Mesothelial cell of epicardium (in vitro differentiated cells): Measurements from ENCODE around the gene MYADML2. TPM values are rescaled to one million over a fixed set of nuclear protein-coding genes. Genes with fewer than 3 reads are reported as not detected.

Experiments
- DNase-seq, 2 experiments: peaks; one replicate each; pipeline ENCODE4 v3.0.0; 2021; ENCODE audit warnings: low spot score in 2 of 2; ENCODE audit not compliant: unreplicated experiment in 2 of 2
- H3K27ac Mint-ChIP-seq: 2 replicates; pipeline ENCODE4 v1.8.0; 2021; ENCODE audit warnings: mixed read lengths
- H3K27me3 Mint-ChIP-seq: 2 replicates; pipeline ENCODE4 v1.8.0; 2021; ENCODE audit warnings: low read depth, mixed read lengths
- H3K36me3 Mint-ChIP-seq: 2 replicates; pipeline ENCODE4 v1.8.0; 2021; ENCODE audit warnings: mixed read lengths
- H3K4me1 Mint-ChIP-seq: 2 replicates; pipeline ENCODE4 v1.8.0; 2021; ENCODE audit warnings: mixed read lengths
- H3K4me3 Mint-ChIP-seq: 2 replicates; pipeline ENCODE4 v1.8.0; 2021; ENCODE audit warnings: mild to moderate bottlenecking, moderate library complexity, mixed read lengths
- H3K9me3 Mint-ChIP-seq: 2 replicates; pipeline ENCODE4 v1.8.0; 2021; ENCODE audit warnings: mixed read lengths
- total RNA-seq: library from RNA; stranded (reverse); gene quantifications from 3 replicates; pipeline ENCODE4 v1.2.1, GENCODE V29; 2021
- TF ChIP-seq, protein P1 (sequence below): fragments of 200-600 bp; sonication (generic); IDR thresholded peaks from one replicate; pipeline ENCODE4 v1.5.0; 2021; ENCODE audit warnings: antibody characterized with exemption; ENCODE audit not compliant: unreplicated experiment

The MYADML2 gene
- total RNA-seq, 1 donor from 2014 or later, result not detected

DNA sequence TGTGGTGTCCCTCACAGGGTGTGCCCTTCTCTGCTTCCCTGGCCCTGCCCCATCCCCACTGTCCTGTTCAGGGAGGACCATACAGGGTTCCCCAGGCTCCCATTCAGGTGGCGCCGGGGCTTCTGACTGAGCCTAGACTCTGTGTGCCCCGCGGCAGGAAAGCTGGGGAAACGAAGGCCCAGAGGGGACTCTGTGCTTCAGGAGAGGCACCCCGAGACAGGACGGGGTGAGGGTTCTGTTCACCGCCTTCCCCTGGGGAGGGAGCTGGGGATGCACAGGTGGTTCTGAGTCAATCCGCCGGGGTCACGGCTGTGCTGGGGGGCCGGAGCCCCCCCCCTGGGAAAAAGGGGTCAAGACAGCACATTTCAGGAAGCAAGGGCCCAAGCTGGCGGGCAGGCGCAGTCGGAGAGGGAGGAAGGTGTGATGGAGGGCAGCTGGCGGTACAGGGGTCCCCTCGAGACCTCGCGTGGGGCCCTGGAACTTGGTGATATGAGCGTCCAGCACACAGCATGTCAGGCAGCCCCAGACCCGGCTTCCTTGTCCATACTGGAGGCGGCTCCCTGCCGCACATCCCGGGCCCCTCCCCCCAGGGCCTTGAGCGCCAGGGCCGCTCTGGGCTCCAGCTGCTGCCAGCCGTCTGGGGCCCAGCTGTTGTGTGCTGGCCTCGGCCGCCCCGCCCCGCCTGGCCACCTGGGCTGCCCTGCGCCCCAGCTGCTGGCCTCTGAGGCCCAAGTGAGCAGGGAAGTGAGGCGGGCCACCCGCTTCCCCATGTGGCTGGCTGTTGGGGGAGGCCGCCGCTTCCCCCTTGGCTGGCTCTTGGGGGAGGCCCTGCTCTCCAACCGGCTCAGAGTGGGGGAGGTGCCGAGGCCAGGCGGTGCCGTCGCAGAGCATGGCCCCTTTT lies 19.6 kb upstream of the MYADML2 start:
- TF ChIP-seq, protein P1, sequence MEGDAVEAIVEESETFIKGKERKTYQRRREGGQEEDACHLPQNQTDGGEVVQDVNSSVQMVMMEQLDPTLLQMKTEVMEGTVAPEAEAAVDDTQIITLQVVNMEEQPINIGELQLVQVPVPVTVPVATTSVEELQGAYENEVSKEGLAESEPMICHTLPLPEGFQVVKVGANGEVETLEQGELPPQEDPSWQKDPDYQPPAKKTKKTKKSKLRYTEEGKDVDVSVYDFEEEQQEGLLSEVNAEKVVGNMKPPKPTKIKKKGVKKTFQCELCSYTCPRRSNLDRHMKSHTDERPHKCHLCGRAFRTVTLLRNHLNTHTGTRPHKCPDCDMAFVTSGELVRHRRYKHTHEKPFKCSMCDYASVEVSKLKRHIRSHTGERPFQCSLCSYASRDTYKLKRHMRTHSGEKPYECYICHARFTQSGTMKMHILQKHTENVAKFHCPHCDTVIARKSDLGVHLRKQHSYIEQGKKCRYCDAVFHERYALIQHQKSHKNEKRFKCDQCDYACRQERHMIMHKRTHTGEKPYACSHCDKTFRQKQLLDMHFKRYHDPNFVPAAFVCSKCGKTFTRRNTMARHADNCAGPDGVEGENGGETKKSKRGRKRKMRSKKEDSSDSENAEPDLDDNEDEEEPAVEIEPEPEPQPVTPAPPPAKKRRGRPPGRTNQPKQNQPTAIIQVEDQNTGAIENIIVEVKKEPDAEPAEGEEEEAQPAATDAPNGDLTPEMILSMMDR, result no peak
- Mint-ChIP-seq H3K9me3 (no peaks in the 10 kb centered on the region), H3K27me3 (peaks cover 32% of the 10 kb centered on the region), H3K4me3 (no peak overlapping the region), H3K27ac (no peak overlapping the region), H3K4me1 (peaks cover 11% of the 10 kb centered on the region), H3K36me3 (no peaks in the 10 kb centered on the region)
- DNase-seq, result no peak

DNA sequence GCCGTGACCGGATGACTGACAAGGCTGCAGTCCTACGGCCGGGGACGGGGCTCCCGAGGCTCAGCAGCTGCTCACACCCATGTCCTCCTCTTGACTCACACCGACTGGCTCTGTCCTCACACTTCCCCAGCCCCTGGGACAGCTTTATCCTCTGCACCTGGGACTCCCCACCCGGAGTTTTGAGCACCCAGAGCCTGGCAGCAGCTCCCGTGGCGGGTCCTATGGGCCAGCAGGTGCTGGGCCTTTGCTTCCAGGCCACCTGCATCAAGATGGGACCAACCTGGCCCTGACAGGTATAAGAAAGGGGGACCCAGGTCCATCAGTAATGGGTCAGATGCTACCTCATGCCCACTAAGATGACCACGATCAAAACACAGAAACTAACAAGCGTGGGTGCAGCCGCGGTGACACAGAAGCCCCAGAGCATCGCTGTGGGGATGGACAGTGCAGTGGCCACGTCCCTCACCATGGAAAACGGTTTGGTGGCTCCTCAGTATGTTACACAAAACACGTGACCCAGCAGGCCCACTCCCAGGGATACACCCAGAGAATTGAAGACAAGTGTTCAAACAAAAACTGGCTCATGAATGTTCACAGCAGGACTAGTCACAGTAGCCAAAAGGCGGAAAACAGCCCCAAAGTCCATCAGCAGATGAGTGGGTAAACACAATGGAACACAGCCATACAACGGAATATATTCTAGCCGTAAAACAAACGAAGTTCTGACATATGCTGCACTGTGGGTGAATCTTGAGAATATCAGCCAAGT lies 17.2 kb upstream of the MYADML2 start:
- H3K27me3 Mint-ChIP-seq, result peaks cover 34% of the 10 kb centered on the region
- no peak overlapping the region for H3K27ac Mint-ChIP-seq
- H3K4me1 Mint-ChIP-seq, result peaks cover 11% of the 10 kb centered on the region
- no peak overlapping the region for H3K4me3 Mint-ChIP-seq
- H3K36me3 Mint-ChIP-seq, result no peaks in the 10 kb centered on the region
- DNase-seq, result no peak
- TF ChIP-seq, protein P1, result no peak
- no peaks in the 10 kb centered on the region for H3K9me3 Mint-ChIP-seq

DNA sequence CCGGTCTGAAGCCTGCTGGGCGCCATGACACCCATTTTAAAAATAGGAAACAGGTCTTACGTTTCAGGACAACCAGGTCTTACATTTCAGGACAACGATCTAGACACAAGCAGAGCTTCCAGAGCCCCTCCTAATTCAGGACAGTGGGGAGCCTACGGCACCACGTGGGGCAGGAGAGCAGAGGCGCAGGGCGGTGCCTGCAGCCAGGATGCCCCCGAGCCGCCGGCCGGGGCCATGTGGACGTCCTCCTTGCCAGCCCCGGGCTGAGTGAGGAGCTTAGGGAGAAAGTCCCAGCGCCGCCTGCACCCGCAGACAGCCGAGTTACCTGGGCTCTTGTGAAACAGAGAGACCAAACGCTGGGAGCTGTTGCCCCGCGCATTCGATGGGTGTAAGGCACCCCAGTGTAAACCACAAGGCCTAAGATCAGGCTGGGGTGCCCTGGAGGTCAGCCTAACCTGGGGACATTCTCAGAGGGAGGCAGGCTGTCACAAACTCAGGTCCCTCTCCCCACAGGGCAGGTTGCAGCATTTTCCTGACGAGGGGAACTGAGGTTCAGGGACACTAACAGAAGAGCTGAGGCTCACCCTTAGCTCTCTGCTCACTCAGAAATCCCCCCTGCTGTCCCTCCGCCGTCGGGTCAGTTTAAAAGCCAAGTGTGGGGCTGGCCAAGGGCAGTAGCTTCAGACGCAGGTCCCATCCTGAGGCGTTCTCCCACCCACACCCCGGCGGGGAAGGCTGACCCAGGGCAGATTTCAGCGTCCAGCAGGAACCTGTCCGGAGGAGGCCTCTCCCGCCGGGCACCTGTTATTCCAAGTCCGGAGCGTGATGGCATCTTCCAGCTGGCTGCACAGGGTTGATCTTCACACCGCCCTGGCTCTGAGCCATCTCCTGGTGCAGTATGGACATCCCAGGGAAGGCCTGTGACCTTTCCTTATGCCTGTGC lies 15.7 kb upstream of the MYADML2 start:
- TF ChIP-seq, protein P1, result no peak
- H3K27me3 Mint-ChIP-seq, result peaks cover 48% of the 10 kb centered on the region
- H3K9me3 Mint-ChIP-seq, result no peaks in the 10 kb centered on the region
- DNase-seq, result no peak
- peaks cover 4% of the 10 kb centered on the region for H3K4me1 Mint-ChIP-seq
- no peaks in the 10 kb centered on the region for H3K36me3 Mint-ChIP-seq
- peak overlapping the region; percentile 39 for H3K4me3 Mint-ChIP-seq
- H3K27ac Mint-ChIP-seq, result no peak overlapping the region

DNA sequence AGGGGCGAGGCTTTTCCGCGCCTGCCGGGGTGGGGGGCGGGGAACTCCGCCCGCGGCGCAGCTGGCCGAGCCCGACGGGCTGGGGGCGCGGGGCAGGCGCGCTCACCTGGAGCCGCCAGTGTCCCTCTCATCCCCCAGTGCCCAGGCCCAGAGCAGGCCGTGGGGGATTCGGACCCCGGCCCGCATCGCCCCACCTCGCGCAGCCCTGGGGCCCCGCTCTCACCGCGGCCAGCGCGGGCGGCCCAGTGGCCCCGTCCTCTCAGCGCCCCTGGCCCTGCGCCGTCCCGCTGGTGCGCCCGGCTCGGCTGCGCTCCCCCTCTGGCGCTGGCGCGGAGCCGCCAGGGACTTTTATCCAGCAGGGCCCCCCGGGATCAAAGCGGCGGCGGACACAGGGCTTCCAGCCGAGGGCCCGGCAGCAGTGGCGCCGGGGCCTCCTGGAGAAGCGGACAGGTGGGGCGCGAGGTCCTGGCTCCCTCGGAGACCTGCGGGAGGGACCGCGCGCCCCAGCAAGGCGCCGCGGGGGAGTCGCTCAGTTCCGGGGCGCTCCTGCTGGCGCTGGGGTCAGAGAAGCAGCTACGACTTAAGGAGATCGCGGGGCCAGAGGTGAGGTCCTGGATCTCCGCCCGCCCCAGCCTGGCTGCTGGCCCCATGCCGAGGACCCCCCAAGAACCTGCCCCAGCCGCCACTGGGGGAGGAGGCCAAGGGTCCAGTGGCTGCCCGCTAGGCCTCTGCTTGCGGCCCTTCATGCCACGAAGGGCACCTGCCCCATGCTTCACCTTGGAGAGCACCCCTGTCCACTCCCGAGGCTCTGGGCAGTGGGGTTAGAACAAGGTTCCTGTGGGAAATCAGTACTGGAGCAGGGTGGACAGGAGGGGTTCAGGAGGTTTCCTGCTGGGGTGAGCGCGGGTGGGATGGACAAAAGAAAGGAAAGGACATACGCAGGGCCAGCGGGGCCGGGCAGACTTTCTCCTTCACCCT lies 14.8 kb upstream of the MYADML2 start:
- Mint-ChIP-seq H3K4me3 (peak overlapping the region; percentile 39), H3K36me3 (no peaks in the 10 kb centered on the region), H3K4me1 (peaks cover 10% of the 10 kb centered on the region), H3K9me3 (no peaks in the 10 kb centered on the region), H3K27ac (no peak overlapping the region), H3K27me3 (peaks cover 55% of the 10 kb centered on the region)
- DNase-seq, result no peak
- TF ChIP-seq, protein P1, result no peak
